Bronchial epithelial cell (primary cell): ENCODE data around the gene SPATS2L. TPM values are rescaled to one million over a fixed set of nuclear protein-coding genes. Genes with fewer than 3 reads are reported as not detected.

ENCODE experiments used
- DNase-seq: peaks from one replicate; pipeline ENCODE4 v3.0.0-alpha.2; 2010; ENCODE audit warnings: low read depth
- FAIRE-seq: peaks from 2 replicates; lab custom pipeline; 2011; peaks lifted over from hg19 to GRCh38; lab: Jason Lieb, UNC
- H3K27me3 ChIP-seq: 2 replicates; pipeline ENCODE4 v1.5.1; 2011; ENCODE audit warnings: low read length; ENCODE audit not compliant: control insufficient read depth, insufficient read depth
- H3K36me3 ChIP-seq: 2 replicates; pipeline ENCODE4 v1.5.1; 2011; ENCODE audit warnings: low read length; ENCODE audit not compliant: control insufficient read depth, insufficient read depth
- H3K4me3 ChIP-seq: 2 replicates; pipeline ENCODE4 v1.5.1; 2011; ENCODE audit warnings: mild to moderate bottlenecking, low read depth, low read length, control low read depth
- CTCF ChIP-seq: IDR thresholded peaks from 2 replicates; pipeline ENCODE4 v1.5.1; 2011; ENCODE audit warnings: mild to moderate bottlenecking, moderate library complexity, low read length, control low read depth, inconsistent platforms; ENCODE audit not compliant: insufficient read depth, severe bottlenecking
- total RNA-seq: library from RNA; depleted of rRNA; stranded (reverse); fragments of >200 nt; gene quantifications from 2 replicates; pipeline ENCODE4 v1.2.1, GENCODE V29; 2014

Gene SPATS2L
- total RNA-seq, 1 donor from 2014 or later, result 37.6 TPM

DNA sequence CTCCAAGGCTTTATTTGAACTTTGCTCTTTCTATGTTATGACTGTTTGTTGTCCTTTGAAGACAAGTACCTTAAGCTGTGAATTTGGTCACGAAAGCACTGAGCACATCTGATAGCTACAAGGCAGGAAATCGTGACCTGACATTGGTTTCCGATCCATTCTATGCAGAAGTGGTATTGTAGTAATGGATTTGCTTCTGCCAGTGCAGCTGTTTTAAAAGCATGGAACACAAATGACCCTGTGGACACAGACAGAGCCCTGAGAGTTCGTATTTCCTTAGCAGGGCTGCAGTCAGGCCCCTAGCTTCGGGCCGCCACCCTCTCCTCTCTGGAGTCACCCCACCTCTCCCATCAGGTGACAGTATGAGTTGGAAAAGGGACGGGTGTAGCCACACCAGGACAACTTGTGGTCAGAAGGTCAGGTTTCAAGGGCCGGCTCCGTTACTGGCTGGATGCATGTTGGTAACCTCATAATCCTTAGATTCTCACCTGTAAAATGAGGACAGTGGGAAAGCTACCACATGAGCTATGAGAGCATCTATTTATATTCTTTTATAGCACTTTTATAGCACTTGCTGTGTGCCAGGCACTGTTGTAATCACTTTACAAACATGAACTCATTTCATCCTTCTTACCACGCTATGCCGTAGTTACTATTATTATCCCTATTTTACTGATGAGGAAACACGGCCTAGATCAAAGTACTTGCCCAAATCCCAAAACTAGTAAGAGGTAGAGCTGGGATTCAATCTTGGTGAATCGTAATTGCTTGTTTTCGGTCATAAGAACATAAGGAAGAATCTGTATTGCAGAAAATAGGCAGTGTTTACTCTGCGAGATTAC is 70.2 kb downstream of the SPATS2L start:
- no peaks in the 10 kb centered on the region for H3K36me3 ChIP-seq
- FAIRE-seq, result no peak
- H3K4me3 ChIP-seq, result no peak overlapping the region
- H3K27me3 ChIP-seq, result no peaks in the 10 kb centered on the region
- DNase-seq, result no peak
- TF ChIP-seq CTCF, result no peak

GRCh38 chr2:200377355-200378336 is 71.2 kb downstream of the SPATS2L start:
- no peak for DNase-seq
- no peak for FAIRE-seq
- Histone ChIP-seq H3K36me3 (no peaks in the 10 kb centered on the region), H3K27me3 (no peaks in the 10 kb centered on the region), H3K4me3 (no peak overlapping the region)
- TF ChIP-seq CTCF, result no peak

DNA sequence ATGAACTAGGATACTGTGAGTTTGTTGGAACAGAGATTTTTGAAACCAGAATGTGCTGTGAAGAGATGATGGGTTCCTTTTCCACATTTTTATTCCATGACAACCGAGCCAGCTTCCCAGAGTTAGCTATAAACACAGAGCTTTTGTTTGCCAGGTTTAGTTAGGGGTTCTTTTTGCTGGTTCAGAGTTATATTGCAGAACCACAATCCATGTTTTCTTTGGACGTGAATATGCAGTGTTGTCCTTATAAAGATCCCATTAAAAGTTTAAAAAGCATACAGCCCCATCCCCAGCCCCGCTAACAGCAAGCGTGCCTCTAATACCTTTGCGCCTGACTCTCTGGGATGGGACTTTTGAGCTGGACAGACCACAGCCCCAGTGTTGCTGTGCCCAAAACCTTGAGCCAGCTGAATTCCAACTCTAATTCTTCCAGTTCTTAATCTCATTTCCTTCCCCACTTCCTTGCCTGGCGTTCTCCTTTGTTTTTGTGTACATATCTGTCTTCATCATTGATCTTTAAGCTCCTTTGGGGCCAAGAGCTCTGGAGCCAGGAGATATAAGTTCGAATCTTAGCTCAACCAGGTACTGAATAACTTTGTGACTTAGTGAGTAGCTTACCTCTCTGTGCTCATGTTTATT is 72.3 kb downstream of the SPATS2L start:
- FAIRE-seq (no peak), DNase-seq (no peak)
- H3K27me3 ChIP-seq, result no peaks in the 10 kb centered on the region
- H3K36me3 ChIP-seq, result no peaks in the 10 kb centered on the region
- no peak overlapping the region for H3K4me3 ChIP-seq
- no peak for TF ChIP-seq CTCF

DNA sequence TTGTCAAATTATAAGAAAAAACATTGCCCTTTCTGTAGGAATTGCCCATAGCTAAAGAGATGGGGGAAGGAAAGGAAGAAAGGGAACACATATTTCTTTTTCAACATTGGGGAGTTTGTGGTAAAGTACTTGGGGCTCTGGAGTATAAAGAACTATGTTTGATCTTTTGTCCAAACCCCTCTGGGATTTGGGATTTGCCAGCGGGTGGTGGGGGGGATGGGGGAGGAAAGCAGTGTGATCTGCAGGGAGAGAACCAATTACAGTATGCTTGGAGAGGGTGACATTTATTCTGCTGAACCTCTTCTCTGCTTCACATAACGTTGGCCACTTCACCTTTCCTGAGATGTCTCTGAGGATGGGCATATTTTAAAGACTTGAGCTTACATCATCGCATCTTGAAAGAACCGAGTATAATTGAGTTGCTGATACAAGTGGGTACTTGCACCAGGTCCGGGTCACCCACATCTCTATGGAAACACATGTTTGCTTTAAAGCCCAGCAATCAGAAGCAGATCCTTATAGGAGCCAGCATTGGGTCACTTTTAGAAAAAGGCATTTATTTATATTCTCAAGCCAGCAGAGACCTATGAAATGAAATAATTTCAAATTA is 73.1 kb downstream of the SPATS2L start:
- Histone ChIP-seq H3K4me3 (no peak overlapping the region), H3K27me3 (no peaks in the 10 kb centered on the region), H3K36me3 (no peaks in the 10 kb centered on the region)
- TF ChIP-seq CTCF, result no peak
- FAIRE-seq (no peak), DNase-seq (peak; percentile 71)

DNA sequence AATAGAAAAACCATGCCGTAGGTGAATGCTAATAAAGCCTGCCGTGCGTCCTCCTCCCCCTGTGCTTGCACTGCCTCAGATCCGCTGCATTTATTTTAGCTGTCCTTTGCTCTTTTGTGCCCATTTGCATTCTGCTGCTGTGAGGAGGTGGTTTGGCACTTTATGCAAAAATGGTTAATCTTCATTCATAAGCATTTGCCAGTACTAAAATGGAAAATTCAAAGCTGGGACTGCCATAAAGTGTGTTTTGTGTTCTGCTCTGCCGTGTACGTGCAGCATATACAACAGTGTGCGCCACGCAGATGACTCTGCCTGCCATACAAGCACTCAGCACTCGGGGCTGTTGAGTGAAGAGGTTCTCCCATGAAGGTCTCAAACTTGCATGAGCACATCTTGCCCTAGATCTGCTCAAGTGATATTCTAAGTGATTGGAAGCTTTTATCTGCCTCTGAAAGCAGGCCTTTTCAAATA is 73.6 kb downstream of the SPATS2L start:
- no peak for TF ChIP-seq CTCF
- FAIRE-seq, result no peak
- peak; percentile 38 for DNase-seq
- no peaks in the 10 kb centered on the region for H3K36me3 ChIP-seq
- no peak overlapping the region for H3K4me3 ChIP-seq
- H3K27me3 ChIP-seq, result no peaks in the 10 kb centered on the region
